ENCODE results near the gene PUDP.
"Not testable (repeated sequence)": the region's sequence is repeated elsewhere in the genome, so short reads cannot be mapped to it uniquely, and the experiment has no call there.

The PUDP gene

DNA sequence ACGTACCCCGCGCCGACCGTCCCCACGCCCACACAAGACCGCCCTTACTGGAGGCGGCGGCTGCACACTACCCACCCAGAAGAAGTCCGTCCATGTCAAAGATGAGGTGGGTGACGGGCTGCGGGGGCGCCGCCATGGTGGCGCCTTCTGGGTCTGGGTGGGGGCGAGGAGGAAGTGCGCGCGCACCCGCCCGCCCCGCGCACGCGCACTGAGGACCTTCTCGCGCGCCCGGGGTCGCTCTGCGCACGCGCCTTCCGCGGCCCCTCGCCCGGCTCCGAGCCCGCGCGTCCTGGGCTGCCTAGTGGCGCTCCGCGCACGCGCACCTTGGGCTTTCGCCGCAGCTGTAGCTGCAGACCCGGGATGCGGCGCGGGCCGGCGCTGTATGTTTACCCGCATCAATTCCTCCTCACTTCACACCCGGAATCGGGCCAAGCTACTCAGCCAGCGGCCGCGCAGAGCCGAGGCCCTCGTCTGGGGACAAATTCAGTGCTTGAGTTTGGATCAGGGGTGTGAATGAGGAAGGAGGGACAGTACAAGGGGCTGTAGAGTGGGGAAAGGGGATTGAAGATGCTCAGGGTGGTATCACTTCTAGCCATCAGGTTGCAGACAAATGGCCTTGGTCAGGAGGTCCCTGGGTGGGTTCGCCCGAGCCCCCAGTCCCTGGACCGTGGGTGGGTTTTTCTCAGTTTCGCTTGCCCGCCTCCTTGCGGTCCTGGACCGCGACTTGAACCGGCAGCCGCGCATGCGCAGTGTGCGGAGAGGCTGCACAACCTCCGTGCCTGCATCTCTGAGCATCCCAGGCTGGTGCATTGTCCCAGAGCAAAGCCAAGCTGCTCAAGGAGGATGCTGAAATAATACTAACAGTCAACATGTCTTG, at the start of gene PUDP:
Gene PUDP, minus strand, starts transcription at position 176 of the 877 bp plus-strand sequence. Its CDS starts 40 bp downstream, at position 136.
- in situ Hi-C loops (cut with HindIII; ENCODE audit: low sequenced_read_pairs), result no loop called here

DNA sequence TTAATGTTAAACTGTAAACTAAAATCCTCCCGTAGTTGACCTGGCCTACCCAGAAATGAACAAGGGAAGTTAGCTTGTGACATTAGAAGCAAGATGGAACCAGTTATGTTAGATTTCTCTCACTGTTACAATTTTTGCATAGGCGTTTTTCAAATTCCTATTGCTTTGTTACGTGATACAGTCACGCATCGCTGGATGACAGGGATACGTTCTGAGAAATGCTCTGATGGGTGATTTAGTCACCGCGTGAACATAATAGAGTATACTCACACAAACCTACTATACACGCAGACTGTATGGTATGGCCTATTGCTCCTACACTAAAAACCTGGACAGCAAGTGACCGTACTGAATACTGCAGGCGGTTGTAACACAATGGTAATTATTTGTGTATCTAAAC, 46.7 kb upstream of the PUDP start:
- in situ Hi-C loops (cut with HindIII; ENCODE audit: low sequenced_read_pairs), result no loop called here

- in situ Hi-C loops (cut with HindIII; ENCODE audit: low sequenced_read_pairs), result no loop called here
These were observed 44.9 kb upstream of the PUDP start for GRCh38 chrX:7192871-7193270.

DNA sequence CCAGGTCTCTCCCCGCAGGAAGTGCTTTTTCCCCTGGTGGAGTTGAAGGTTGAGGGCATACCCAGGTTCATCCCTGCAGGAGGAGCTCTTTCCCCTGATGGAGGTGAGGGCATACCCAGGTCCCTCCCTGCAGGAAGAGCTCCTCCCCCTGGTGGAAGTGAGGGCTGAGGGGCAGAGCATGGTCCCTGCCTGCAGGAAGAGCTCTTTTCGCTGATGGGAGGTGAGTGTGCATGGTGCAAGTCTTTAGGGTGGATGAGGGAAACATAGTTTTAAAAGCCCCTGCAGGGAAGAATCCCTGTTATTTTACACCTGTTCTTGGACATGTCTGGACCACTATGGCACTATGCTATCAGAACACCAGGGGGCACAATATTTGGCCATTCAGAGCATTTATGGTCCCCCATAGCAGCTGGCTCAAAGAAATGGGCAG, 43.7 kb upstream of the PUDP start:
- in situ Hi-C loops (cut with HindIII; ENCODE audit: low sequenced_read_pairs), result no loop called here

- in situ Hi-C loops (cut with HindIII; ENCODE audit: low sequenced_read_pairs), result no loop called here
These were observed 42.2 kb upstream of the PUDP start for GRCh38 chrX:7190157-7190556.

GRCh38 chrX:7188672-7189071, 40.7 kb upstream of the PUDP start:
- in situ Hi-C loops (cut with HindIII; ENCODE audit: low sequenced_read_pairs), result no loop called here

GRCh38 chrX:7184816-7185215, 36.9 kb upstream of the PUDP start:
- in situ Hi-C loops (cut with HindIII; ENCODE audit: low sequenced_read_pairs), result no loop called here

DNA sequence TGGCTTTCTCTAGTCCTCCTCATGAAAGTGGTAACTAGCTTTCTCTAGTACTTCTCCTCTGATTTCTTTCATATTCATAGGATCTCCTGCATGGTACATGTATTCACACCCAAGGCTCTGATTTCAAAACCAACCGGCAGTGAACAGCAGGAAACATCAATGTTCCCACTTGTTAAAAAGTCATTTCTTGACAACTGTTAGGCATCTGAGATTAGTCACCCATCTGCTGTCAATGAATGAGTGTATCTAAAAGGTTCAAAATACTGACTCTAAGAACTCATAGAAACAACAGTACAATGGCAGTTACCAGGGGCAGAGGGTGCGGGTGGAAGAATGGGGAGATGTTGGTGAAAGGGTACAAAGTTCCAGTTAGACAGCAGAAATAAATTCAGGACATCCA, 31.5 kb upstream of the PUDP start:
- in situ Hi-C loops (cut with HindIII; ENCODE audit: low sequenced_read_pairs), result no loop called here

- in situ Hi-C loops (cut with HindIII; ENCODE audit: low sequenced_read_pairs), result not testable (repeated sequence)
These were observed 30.9 kb upstream of the PUDP start for GRCh38 chrX:7178859-7179258.

- in situ Hi-C loops (cut with HindIII; ENCODE audit: low sequenced_read_pairs), result no loop called here
These were observed 22.9 kb upstream of the PUDP start for GRCh38 chrX:7170898-7171297.

- in situ Hi-C loops (cut with HindIII; ENCODE audit: low sequenced_read_pairs), result no loop called here
These were observed 21.7 kb upstream of the PUDP start for GRCh38 chrX:7169627-7170026.

GRCh38 chrX:7168371-7168770, 20.4 kb upstream of the PUDP start:
- in situ Hi-C loops (cut with HindIII; ENCODE audit: low sequenced_read_pairs), result no loop called here

- in situ Hi-C loops (cut with HindIII; ENCODE audit: low sequenced_read_pairs), result no loop called here
These were observed 16.2 kb upstream of the PUDP start for GRCh38 chrX:7164174-7164573.

DNA sequence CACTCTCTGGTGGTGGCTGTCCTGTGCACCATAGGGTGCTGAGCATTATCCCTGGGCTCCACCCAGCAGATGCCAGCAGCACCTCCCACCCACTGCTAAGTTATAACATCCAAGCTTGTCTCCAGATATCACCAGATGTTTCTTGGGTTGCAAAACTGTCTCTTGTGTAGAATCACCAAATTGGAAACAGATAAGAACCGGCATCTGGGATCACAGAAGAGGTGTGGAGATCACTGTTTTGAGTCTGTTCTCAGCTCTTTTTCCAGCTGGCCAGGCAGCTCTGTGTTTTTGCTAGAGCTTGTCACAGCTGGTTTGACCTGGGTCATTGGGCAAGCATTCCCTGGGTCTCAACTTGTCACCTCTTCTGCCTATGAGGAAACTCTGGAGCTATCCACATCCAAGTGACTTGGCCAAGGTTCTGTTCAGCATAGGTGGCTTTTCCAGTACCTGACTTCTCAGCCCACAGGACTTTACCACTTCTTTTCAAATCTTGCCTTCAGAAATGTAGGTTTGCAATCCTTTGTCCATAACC, 15.3 kb upstream of the PUDP start:
- in situ Hi-C loops (cut with HindIII; ENCODE audit: low sequenced_read_pairs), result no loop called here

DNA sequence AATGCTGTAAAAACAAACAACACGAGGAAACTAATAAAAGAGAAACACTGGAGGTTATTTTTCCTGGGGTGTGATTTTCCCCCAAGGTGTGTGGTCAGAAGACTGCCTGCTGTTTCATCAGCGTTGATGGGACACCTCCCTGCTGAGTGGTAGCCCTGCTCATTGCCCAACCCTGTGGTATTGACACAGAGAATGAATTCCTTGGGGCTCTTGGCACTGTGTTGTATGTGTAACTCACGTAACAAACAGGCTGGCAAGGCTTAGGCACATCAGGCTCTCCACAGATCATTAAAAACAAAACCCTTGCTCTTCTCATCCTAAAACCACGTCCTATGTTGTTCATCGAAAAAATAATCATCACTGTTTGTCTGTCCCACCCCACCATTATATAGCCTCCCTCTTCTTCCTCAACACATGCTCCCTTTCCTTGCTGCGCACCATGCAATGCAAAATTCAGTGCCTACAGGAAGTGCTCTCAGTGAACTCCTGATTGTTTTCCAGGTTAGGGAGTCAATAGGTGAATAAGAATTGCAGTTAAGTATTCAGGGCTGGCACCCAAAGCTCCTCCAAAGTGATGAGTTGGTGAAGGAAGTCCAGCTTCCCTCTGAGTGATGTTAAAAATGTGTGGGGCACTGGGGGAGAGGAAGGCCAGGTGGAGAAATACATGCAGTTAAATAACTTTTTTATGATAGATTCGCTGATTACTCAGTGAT, 11.4 kb upstream of the PUDP start:
- in situ Hi-C loops (cut with HindIII; ENCODE audit: low sequenced_read_pairs), result no loop called here

GRCh38 chrX:7158468-7158990, 10.6 kb upstream of the PUDP start:
- in situ Hi-C loops (cut with HindIII; ENCODE audit: low sequenced_read_pairs), result no loop called here

DNA sequence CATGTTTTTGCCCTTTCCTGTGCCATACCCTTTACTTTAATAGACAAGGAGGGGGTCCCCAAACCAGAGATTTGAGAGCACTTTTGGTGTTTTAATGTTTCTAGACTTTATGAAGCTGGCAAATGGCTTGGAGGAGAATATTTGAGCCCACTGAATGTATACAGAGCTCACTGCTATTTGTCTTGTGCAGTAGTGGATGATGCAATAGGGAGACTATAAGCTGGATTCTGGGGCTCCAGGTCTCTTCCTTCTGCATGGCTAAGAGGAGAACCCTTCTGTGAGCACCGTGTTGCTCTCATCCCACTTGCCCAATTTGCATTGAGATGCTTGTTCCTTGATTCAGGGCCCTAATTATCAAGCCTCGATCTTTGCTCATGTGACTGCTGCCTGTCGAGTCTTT, 8.9 kb upstream of the PUDP start:
- in situ Hi-C loops (cut with HindIII; ENCODE audit: low sequenced_read_pairs), result no loop called here

DNA sequence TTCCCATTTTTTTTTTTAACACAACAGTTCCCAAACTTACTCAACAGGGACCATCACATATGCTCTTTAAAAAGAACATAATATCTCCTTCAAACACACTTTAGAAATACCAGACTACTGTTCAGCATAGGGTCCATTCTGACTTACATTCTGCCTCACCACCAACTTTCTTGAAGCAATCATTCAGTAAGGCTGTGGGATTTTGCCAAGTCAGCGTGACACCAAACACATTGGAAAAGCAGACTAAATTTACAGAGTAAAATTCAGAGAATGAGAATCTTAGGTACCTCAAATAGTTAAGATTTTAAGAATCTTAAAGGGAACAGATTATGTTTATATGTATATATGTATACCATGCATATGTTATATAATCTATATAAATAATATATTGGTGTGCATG, 7.2 kb upstream of the PUDP start:
- in situ Hi-C loops (cut with HindIII; ENCODE audit: low sequenced_read_pairs), result no loop called here

- in situ Hi-C loops (cut with HindIII; ENCODE audit: low sequenced_read_pairs), result no loop called here
These were observed 6.2 kb upstream of the PUDP start for GRCh38 chrX:7154041-7154597.

GRCh38 chrX:7153231-7153630, 5.3 kb upstream of the PUDP start:
- in situ Hi-C loops (cut with HindIII; ENCODE audit: low sequenced_read_pairs), result no loop called here

DNA sequence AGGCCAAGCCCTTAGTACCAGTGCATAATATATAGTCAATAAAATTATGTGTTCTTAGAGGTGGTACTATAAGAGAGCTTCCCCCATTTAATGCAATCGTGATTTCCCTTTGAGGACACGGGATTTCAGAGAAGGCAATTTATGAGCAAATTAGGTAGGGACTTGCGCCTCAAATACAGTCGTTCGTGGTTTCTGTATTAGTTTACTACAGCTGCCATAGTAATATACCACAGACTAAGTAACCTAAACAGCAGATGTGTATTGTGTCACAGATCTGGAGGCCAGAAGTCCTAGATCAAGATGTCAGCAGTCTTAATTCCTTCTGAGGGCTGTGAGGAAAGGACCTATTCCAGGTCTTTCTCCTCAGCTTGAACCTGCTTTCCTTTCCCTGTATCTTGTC, 1.5 kb upstream of the PUDP start:
- in situ Hi-C loops (cut with HindIII; ENCODE audit: low sequenced_read_pairs), result no loop called here

All from endothelial cell of hepatic sinusoid (primary cell).